ENCODE measurements around the gene ACBD4.

ACBD4 gene

DNA sequence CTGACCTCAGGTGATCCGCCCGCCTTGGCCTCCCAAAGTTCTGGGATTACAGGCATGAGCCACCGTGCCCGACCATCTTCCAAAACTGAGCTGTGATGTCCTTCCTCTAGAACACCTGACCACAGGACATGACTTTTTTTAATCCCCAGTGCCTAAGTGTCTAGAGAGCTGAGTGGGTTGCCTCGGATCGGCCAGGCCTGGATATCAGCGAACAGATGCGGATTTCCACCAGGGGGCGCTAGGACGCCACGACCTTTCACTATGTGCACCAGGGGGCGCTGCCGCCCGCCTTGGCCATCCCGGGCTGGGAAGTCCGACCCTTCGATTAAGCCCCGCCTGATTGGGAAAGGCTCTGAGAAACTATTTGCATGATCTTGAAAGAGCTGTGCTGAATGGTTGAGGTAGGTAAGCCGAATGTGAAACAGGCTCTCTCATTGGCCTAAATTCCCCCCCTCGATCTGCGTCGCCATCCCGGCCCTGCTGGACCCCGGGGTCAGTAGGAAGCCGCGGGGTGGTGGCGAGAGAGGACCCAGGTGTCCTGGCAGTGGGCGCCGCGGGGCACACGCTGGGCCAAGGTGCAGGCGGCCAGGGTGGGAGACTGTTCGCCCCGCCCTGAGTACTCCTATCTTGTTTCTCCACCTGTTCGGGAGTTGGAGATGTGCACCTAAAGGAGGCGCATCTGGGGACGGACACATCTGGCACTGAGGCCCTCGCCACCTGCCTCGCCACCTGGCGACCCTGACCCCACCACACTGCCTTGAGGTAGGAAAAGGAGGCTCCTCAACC, at the start of gene ACBD4:
TSS of gene ACBD4 (plus strand) at position 496 of the 786 bp plus-strand sequence. CDS start 458 bp downstream, outside the sequence.
- DNase-seq (ENCODE audit: low read depth), result peak; percentile 91

DNA sequence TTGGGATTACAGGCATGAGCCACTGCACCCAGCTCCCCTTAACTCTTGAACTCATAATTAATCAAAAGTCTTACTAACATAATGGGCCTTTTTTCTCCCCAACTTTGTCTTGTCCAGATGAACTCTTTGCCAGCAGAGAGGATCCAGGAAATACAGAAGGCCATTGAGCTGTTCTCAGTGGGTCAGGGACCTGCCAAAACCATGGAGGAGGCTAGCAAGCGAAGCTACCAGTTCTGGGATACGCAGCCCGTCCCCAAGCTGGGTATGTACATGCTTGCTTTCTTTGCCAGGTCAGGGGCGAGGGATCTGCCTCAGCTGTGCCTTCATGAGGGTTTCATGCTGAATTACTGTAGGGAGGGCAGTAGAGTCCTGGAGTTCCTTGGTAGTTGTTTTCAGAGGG, 49.1 kb upstream of the ACBD4 start:
- DNase-seq (ENCODE audit: low read depth), result no peak

GRCh38 chr17:45086865-45087503, 48.5 kb upstream of the ACBD4 start:
- no peak for DNase-seq (ENCODE audit: low read depth)

DNA sequence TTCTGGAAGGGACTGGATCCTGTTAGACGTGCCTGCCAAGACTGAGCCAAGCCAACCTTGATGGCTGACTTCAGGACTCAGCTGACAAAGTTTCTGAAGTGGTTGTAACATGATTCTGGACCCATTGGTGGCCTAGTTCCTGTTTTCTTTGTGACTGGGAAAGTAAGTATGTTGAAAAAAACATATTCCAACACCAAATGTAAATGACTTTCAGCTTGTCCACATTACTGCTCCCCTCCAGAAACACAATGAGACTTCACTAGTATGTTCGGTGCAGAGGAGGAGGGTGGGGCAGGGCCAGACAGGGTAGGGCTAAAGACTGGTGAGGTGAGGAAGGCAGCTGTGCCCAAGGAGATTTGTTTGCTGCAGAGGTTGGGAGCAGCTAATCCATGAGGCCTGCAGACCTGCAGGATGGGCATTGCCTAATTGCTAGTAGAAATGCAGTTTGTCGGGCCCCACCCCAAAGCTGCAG, 47.9 kb upstream of the ACBD4 start:
- no peak for DNase-seq (ENCODE audit: low read depth)

DNA sequence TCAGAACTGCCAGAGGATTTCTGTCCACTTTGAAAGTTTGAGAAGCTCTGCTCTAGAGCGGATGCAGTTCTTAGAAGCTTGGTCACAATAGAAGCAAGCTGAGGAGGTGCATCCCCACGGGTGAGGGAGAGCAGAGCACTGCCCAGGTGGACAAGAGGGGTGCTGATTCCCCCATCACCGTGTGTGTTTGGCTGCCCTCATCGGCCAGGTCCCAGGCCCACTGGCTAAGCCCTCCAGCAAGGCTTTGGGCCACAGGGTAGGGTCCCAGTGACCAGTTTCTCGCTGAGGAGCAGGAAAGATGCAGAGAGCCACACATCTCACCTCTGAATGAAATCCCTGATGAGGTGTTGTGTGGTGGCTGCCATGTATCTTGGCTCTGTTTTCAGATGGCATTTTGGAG, 47.5 kb upstream of the ACBD4 start:
- DNase-seq (ENCODE audit: low read depth), result no peak

DNA sequence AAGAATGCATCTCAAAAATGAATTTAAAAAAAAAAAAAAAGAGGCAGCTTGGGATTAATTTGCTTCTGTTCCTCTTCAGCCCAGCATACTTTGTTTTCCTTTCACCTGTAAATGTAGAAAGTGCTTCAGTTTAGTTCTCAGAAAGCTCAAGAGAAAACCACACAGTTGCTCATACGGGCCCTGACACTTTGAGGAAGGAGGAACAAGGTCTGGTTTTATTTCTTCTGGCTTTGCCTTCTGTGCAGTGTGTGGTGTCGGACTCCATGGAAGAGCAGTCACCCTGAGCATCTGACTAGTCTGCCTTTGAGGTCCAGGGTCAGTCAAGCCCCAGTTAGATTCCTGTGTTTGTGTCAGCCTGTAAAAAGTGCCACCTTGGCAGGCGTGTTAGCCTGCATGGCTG, 46.7 kb upstream of the ACBD4 start:
- no peak for DNase-seq (ENCODE audit: low read depth)

GRCh38 chr17:45090711-45091110, 44.8 kb upstream of the ACBD4 start:
- DNase-seq (ENCODE audit: low read depth), result no peak

DNA sequence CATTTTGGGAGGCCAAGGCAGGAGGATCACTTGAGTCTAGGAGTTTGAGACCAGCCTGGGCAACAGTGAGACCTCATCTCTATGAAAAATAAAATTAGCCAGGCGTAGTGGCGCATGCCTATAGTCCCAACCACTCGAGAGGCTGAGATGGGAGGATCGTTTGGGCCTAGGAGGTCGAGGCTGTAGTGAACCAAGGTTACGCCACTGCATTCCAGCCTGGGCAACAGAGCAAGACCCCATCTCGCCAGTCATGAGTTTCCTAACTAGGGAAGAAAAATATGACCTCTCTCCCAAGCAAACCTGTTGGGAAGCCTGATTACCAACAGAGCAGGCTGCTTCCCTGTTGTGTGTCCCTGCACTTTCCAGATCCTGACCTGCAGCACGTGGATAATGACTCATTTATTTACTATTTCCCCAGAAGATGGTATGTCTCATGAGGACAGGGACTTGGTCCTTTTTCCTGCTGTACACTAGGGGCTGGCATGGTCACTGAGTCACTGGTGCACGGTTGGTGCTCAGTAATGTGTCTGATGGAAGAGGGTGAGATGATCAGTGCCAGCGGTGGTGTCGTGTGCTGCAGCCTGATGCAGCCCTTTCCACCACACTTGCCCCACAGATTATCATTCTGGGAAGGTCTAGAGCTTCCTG, 43.6 kb upstream of the ACBD4 start:
- DNase-seq (ENCODE audit: low read depth), result no peak

DNA sequence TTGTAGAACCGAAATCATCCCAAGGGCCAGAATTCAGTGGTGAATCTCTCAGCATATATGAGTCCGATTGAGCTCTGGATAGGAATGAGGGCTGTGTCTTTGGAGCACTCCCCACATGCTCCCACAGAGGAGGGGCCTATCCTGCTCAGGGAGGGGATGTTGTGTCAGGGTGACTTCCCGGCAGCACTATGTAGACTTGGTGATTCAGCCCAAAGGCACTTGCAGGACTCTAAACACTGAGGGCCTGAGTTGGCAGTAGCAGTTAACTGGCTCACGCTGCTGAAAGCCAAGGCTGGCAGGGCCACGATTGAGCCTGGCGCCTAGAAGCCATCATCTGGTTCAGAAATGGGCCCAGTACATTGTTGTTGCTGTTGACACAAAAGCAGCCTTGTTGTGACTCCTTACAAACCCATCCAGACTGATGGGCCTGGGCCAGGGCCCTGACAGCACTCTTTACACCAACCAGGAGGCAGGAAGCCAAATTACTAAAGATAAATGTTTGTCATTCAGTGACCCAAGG, 42.5 kb upstream of the ACBD4 start:
- DNase-seq (ENCODE audit: low read depth), result no peak

DNA sequence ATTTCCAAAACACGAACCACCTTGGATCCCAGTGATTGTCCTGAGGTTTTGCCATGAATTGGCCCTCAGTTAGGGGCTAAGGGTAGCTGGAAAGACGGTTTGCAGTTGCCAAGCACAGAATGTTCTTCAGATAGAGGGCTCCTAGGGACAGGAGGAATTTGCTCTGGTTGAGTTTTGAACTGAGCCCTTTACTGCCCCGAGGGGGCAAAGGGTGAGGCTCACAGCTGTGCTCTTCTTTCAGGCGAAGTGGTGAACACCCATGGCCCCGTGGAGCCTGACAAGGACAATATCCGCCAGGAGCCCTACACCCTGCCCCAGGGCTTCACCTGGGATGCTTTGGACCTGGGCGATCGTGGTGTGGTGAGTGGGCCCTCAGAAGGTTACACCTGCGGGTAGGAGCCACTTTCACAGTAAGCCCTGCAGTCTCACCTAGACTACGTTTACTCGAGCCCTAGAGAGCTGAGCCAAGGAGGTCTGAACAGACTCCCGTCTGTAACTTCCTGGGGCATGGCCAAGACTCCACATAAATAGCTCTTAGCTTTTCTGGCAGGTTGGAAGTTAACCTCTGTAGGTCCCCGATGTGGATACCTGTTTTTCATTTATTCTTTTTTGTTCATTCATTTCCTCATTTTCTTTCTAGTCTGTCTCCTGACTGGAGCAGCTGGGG, 41.9 kb upstream of the ACBD4 start:
- DNase-seq (ENCODE audit: low read depth), result no peak

DNA sequence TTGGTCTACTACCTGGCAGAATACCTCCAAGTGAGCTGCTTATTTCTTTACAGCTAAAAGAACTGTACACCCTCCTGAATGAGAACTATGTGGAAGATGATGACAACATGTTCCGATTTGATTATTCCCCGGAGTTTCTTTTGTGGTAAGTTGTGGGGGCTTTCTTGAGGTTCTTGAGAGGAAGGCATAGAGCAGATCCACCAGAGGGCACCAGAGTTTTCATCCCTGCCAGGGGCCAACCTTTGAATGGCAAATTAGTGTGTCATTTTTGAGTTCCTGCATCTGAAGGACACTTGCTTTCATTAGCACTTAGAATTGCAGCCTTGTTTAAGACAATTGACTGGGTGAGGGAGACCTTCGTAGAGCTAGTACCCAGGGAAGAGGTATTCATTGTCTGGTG, 39.3 kb upstream of the ACBD4 start:
- no peak for DNase-seq (ENCODE audit: low read depth)

- DNase-seq (ENCODE audit: low read depth), result no peak
These were observed 38.6 kb upstream of the ACBD4 start for GRCh38 chr17:45096926-45097325.

GRCh38 chr17:45098081-45098868, 37.2 kb upstream of the ACBD4 start:
- no peak for DNase-seq (ENCODE audit: low read depth)

DNA sequence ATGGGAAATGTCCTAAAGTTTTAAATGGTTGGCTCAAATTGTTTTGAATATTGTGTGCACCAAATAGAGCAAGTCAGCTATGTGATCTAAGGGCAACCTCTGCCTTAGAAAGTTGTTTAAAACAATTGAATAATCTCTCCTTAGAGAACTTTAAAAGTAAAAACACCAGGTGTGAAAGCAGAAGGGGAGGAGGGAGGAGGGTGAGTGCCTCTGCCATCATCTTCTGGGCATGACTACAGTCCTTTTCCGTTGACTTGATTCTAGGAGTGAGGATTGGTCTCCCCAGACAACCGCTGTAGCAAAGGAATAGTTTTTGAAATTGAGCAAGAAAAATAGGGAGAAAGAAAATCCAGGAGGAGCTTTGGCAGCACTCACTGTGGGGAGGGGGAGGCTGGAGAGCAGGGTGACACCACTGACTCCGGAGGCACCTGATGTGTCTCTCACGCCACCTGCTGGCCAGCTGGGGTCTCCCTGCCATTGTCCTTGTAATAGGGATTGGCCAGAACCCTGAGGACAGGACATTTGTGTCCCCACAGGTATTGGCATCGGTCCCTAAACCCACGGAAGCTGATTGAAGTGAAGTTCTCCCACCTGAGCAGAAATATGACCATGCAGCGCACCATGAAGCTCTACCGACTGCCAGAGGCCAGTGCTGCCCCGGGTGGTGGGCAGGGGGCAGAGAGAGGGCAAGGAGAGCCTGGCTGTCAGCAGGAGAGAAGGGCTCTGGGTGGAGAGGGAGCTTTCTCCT, 36.4 kb upstream of the ACBD4 start:
- DNase-seq (ENCODE audit: low read depth), result peak; percentile 40

- no peak for DNase-seq (ENCODE audit: low read depth)
These were observed 34.0 kb upstream of the ACBD4 start for GRCh38 chr17:45101546-45101882.

GRCh38 chr17:45101883-45102811, 33.3 kb upstream of the ACBD4 start:
- DNase-seq (ENCODE audit: low read depth), result no peak

GRCh38 chr17:45102856-45103255, 32.6 kb upstream of the ACBD4 start:
- DNase-seq (ENCODE audit: low read depth), result no peak

DNA sequence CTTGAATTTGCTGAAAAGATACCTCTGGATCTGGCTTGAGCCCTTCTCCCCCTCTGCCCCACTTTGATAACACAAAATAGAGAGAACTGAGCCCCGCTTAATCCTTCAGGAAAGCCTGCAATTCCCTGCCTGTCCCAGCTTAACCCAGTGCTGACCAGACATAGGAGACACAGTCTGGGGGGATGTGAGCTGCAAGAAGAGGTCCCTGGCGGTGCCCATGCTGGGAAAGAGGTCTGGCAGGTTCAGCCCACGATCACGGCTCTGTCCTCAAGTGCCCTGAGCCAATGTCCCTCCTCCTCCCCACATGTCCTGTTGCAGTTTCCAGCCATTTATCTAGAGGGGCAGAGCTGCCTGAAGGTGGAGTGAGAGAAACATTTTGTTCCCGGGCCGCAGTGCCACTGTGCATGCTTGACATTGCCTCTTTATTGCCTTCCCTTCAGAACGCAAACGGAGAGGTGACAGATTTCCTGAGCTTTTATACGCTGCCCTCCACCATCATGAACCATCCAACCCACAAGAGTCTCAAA, 32.2 kb upstream of the ACBD4 start:
- no peak for DNase-seq (ENCODE audit: low read depth)

GRCh38 chr17:45104029-45104428, 31.5 kb upstream of the ACBD4 start:
- no peak for DNase-seq (ENCODE audit: low read depth)

DNA sequence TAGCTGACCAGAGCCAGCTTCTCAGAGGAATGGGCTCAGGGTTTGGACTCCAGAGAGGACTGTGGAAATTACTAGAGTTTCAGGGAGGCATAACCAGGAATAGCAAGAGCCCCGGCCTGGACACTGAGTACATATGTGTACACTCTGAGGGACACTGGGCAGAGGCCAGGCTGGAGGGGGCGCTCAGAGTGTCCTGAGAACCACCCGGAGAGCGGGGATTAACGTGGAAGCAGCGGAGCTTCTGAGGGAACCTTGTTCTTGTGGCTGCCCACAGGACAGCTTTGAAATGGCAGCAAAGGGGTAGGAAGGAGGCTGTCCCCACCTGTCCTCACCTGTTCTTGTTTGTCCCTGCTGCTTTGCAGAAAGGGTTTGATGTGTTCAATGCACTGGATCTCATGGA, 31.0 kb upstream of the ACBD4 start:
- DNase-seq (ENCODE audit: low read depth), result no peak

Measured in T-helper 22 cell (primary cell).